Rectal smooth muscle tissue (tissue), 1 donor: ENCODE measurements around the gene DAW1.
"Not testable (repeated sequence)": the region's sequence is repeated elsewhere in the genome, so short reads cannot be mapped to it uniquely, and the experiment has no call there.

Source experiments
- H3K27ac ChIP-seq: one replicate; pipeline ENCODE4 v1.7.0; 2013; ENCODE audit warnings: low read depth, low read length, inconsistent platforms
- H3K27me3 ChIP-seq: one replicate; pipeline ENCODE4 v1.7.0; 2013; ENCODE audit warnings: low read length; ENCODE audit not compliant: control insufficient read depth, insufficient read depth
- H3K36me3 ChIP-seq: one replicate; pipeline ENCODE4 v1.7.0; 2013; ENCODE audit warnings: low read length; ENCODE audit not compliant: control insufficient read depth, insufficient read depth
- H3K4me1 ChIP-seq: one replicate; pipeline ENCODE4 v1.7.0; 2013; ENCODE audit warnings: low read length; ENCODE audit not compliant: control insufficient read depth, insufficient read depth
- H3K4me3 ChIP-seq: one replicate; pipeline ENCODE4 v1.7.0; 2013; ENCODE audit warnings: low read length
- H3K9ac ChIP-seq: one replicate; pipeline ENCODE4 v1.7.0; 2013; ENCODE audit warnings: low read length

The DAW1 gene

DNA sequence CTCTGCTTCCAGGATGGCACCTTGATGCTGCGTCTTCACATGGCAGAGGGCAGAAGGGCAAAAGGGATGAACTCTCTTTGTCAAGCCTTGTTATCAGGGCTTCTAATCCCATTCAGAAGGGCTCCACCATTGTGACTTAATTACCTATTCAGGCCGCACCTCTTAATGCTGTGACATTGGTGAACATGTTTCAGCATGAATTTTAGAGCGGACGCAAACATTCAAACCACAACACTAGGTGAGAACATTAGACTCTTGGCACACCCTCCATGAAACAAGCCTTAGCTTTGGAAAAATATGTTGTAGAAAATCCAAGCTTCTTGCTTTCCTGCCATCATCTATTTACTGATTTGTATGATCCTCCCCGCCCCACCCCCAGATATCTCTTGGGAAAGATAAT is 17.9 kb downstream of the DAW1 start:
- Histone ChIP-seq H3K9ac (no peak overlapping the region), H3K4me3 (no peak overlapping the region), H3K27me3 (no peaks in the 10 kb centered on the region), H3K4me1 (no peaks in the 10 kb centered on the region), H3K27ac (no peak overlapping the region), H3K36me3 (no peaks in the 10 kb centered on the region)

DNA sequence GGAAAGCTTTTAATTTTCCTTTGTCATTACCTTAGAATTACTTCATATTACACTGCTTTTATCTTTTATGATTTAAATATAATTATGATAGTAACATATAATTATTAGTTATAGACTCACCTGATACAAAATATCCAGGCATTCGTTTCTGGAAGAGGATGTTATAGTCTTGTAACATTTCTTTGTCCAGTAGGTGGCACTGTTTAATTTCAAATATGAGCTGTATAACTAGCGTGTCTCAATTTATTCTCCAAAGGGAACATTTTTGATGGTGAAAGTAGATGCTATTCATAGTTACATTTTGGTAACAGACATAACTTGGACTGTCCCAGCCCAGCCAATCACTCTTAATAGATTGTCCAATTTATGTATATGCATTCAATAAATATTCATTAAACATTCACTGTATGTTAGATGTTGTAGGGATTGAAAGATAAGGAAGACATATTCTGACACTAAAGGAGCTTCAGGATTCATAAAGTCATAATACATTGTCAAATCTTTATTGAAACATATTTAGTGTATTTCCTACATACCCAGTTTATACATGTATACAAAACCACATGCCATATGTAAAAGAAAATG is 19.2 kb downstream of the DAW1 start:
- Histone ChIP-seq H3K4me3 (no peak overlapping the region), H3K27ac (no peak overlapping the region), H3K36me3 (no peaks in the 10 kb centered on the region), H3K9ac (no peak overlapping the region), H3K27me3 (no peaks in the 10 kb centered on the region), H3K4me1 (no peaks in the 10 kb centered on the region)

DNA sequence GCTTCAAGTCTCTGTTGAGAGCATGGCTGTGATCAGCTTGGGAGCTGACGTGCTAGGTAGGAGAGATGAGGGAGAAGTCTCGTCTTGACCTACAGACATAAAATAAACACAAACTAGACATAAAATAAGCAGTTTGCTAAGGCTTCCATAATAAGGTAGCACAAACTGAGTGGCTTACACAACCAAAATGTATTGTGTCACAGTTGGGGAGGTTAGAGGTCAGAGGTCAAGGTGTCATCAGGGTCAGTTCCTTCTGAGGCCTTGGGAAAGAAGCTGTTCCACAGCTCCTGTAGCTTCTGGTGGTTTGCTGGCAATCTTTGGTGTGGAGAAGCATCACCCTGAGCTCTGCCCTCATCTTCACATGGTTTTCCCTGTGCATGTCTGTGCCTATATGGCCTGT is 20.2 kb downstream of the DAW1 start:
- Histone ChIP-seq H3K4me3 (no peak overlapping the region), H3K36me3 (no peaks in the 10 kb centered on the region), H3K4me1 (no peaks in the 10 kb centered on the region), H3K27ac (no peak overlapping the region), H3K27me3 (no peaks in the 10 kb centered on the region), H3K9ac (no peak overlapping the region)

DNA sequence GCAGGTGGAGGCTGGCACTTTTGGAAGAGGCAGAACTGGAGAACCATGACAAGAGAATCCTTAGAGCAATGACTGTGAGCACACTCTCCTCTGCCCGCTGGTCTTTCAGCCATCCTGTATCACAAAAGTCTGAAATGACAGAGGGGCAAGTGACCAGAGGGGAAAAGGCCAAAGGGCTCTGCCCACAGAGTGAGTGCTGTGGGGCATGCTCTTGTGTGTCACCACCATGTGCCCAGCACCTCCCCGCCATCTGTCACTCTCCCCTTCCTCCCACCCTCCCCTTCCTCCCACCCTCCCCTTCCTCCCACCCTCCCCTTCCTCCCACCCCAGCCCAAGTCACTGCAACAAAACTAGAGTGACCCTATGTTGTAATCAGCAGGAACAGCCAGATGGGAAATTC is 31.9 kb downstream of the DAW1 start:
- Histone ChIP-seq H3K36me3 (no peaks in the 10 kb centered on the region), H3K4me3 (no peak overlapping the region), H3K27ac (no peak overlapping the region), H3K4me1 (no peaks in the 10 kb centered on the region), H3K9ac (no peak overlapping the region), H3K27me3 (no peaks in the 10 kb centered on the region)

DNA sequence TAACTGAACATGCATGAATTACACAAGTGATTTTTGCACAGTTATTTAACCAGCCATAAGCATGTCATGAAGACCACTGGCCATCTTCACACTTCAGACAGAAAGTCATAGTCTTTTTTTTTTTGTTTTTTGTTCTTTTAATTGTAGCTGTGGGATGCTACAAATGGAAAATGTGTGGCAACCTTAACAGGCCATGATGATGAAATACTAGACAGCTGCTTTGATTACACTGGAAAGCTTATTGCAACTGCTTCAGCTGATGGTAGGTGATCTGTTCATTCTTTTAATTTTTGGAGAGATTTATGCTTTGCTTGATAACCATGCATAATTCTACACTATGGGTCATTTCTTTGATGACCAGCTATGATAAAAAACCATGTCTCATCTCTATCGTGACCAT is 35.6 kb downstream of the DAW1 start:
- H3K4me1 ChIP-seq = no peaks in the 10 kb centered on the region
- H3K27me3 ChIP-seq = no peaks in the 10 kb centered on the region
- no peak overlapping the region for H3K27ac ChIP-seq
- H3K36me3 ChIP-seq = no peaks in the 10 kb centered on the region
- H3K9ac ChIP-seq = no peak overlapping the region
- no peak overlapping the region for H3K4me3 ChIP-seq

DNA sequence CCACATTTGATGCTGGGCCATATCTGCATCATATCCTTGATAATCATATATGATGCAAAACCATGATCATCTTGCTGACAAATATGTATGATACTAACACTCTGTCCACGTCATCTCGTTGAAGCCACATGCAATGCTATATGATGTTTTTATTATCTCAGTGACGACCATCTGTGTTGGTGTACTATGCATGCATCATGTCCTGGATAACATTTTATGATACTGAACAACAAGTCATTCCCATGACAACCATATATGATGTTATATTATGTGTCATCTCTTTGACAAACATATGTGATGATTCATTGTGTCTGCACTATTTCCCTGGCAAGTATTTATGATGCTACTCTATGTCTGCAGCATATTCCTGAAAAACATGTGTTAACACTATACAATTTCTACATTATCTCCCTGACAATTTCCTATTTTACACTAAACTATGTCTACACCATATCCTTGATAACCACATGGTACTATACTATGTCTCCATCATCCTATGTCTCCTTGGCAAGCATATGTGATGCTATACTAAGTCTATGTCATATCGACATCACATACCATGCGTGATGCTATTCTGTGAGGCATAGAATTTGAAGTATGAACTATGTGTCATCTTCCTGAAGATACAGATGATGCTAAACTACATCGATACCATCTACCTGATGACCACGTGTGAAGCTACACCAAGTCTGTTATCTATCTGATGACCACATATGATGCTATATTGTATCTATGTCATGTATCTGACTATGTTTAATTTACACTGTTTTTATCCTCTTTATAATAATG is 37.0 kb downstream of the DAW1 start:
- no peak overlapping the region for H3K4me3 ChIP-seq
- no peak overlapping the region for H3K9ac ChIP-seq
- no peak overlapping the region for H3K27ac ChIP-seq
- no peaks in the 10 kb centered on the region for H3K27me3 ChIP-seq
- H3K36me3 ChIP-seq = no peaks in the 10 kb centered on the region
- H3K4me1 ChIP-seq = no peaks in the 10 kb centered on the region

DNA sequence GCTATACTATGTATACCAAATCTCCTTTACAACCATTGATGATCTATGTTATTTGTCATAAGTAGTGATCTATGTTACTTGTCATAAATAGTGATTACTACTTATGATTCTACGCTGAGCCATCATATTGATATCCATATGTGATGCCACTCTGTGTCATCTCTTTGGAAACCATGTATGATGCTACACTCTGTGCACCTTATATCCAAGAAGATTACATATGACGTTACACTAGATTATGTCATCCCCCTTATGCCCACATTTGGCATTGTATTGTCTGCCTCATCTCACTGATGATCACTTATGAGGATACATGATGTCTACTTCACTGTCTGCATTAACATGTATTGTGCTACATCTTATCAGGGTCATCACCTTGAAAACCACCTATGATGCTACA is 42.9 kb downstream of the DAW1 start:
- Histone ChIP-seq H3K27ac (no peak overlapping the region), H3K9ac (no peak overlapping the region), H3K4me1 (no peaks in the 10 kb centered on the region), H3K4me3 (no peak overlapping the region), H3K36me3 (no peaks in the 10 kb centered on the region), H3K27me3 (no peaks in the 10 kb centered on the region)

DNA sequence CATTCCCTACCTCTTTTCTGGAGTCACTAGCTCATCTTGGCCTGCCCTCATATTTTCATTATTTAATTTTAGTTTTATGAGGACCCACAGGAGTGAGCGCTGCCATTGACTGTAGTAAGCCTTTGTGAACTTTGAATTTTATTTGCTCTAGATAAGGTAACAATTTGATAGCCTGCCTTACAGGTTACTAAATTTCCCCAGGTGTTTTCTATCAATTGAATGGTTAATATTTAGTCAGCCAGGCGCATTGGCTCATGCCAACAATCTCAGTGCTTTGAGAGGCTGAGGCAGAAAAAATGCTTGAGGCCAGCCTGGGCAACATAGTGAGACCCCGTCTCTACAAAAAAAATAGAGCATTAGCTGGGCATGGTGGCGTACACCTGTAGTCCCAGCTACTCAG is 50.2 kb downstream of the DAW1 start:
- Histone ChIP-seq H3K27me3 (no peaks in the 10 kb centered on the region), H3K9ac (no peak overlapping the region), H3K4me1 (no peaks in the 10 kb centered on the region)

DNA sequence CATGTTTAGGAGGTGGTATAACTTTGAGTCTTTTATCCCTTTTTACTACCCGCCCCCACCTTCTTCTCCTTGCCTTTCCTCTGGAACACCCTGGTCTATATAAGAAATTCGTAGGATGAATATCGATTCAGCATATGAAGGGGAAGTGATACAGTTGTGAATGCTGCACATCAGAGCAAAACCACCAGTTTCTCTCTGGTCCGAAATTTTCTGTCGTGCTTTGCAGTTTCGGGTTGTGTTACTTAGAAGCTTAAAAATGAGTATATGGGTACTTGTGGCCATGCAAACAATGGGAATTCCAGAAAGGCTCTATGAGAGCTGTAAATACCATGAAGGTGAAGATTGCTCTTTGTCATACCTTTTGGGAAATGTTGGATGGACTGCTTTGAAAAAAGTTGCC is 60.6 kb downstream of the DAW1 start:
- H3K36me3 ChIP-seq = no peaks in the 10 kb centered on the region
- H3K9ac ChIP-seq = no peak overlapping the region
- H3K27ac ChIP-seq = no peak overlapping the region
- no peaks in the 10 kb centered on the region for H3K27me3 ChIP-seq
- no peak overlapping the region for H3K4me3 ChIP-seq
- no peaks in the 10 kb centered on the region for H3K4me1 ChIP-seq

More for the DNA sequence above, 50.2 kb downstream of the DAW1 start:
- no peak overlapping the region for H3K27ac ChIP-seq
- no peak overlapping the region for H3K4me3 ChIP-seq
- no peaks in the 10 kb centered on the region for H3K36me3 ChIP-seq

DNA sequence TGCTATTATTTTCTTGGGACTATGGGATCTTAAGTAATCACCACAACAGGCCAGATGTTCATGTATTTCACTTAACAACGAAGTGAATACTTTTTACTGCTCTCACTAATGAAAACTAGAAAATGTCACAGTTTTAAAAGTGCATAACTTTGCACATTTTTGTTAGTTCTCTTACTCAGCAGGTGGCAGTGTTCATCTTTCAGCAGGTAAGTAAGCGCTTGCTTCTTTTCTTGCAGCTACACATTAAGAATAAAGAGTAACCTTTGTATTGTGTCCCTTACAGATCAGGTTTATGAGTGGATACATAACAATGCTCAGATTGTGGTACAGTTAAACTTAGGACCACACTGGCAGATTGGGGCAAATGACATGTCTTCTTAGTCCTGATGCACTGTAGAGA is 61.0 kb downstream of the DAW1 start:
- Histone ChIP-seq H3K9ac (no peak overlapping the region), H3K4me3 (no peak overlapping the region), H3K27ac (no peak overlapping the region), H3K36me3 (no peaks in the 10 kb centered on the region), H3K27me3 (no peaks in the 10 kb centered on the region), H3K4me1 (no peaks in the 10 kb centered on the region)

DNA sequence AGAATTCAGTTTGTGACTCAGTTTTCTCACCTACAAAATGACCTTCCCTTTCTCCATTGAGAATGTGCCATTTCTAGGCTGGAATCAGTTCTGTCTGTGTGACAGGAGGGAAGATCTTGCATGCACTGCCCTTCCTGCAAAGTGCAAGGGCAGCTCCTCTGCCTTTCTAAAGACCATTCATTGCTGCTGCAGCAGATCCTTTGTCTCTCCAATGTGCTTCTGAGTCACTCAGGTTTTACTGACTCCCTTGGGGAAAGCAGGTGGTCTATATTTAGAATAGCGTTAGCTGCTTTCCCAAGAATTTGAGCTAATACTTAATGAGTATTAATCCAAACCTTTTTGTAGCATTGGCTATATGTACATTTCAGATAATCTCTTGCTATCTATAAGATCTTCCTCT is 62.5 kb downstream of the DAW1 start:
- Histone ChIP-seq H3K27ac (no peak overlapping the region), H3K4me1 (no peaks in the 10 kb centered on the region), H3K9ac (no peak overlapping the region), H3K4me3 (no peak overlapping the region), H3K36me3 (no peaks in the 10 kb centered on the region), H3K27me3 (no peaks in the 10 kb centered on the region)

DNA sequence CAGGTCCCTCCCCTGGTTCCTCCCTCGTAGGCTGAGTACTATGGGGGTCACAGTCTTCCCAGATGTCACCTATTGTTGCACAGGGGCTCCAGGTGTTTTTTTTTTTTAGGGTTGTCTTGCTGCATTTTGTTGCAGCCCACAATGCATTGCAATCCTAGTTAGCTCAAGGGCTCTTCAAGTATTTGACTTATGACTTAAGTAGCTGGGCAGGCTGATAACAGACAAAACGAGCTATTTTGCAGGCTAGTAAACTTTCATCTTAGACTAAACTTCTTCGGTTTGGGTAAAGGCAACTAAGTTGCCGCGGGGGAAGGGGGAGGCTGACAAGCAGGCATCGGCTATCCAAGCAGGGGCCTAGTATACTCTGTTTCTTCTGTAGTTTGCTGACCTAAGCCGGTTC is 64.8 kb downstream of the DAW1 start:
- H3K4me3 ChIP-seq, H3K36me3 ChIP-seq, H3K4me1 ChIP-seq, H3K27ac ChIP-seq, H3K9ac ChIP-seq, H3K27me3 ChIP-seq: not testable (repeated sequence)
